Measurements from ENCODE around the gene C10orf143. TPM values are rescaled to one million over a fixed set of nuclear protein-coding genes. Genes with fewer than 3 reads are reported as not detected.

Gene C10orf143
- total RNA-seq, 4 donors from 2014 or later = 0.44 to 4.0 (median 0.70) TPM

GRCh38 chr10:130041451-130042371 is 68.9 kb downstream of the C10orf143 start:
- H3K27ac ChIP-seq = no peak overlapping the region
- H3K27me3 ChIP-seq = peaks cover 0 to 34% (median 0%) of the 10 kb centered on the region in 4 donors
- TF ChIP-seq, protein P1, sequence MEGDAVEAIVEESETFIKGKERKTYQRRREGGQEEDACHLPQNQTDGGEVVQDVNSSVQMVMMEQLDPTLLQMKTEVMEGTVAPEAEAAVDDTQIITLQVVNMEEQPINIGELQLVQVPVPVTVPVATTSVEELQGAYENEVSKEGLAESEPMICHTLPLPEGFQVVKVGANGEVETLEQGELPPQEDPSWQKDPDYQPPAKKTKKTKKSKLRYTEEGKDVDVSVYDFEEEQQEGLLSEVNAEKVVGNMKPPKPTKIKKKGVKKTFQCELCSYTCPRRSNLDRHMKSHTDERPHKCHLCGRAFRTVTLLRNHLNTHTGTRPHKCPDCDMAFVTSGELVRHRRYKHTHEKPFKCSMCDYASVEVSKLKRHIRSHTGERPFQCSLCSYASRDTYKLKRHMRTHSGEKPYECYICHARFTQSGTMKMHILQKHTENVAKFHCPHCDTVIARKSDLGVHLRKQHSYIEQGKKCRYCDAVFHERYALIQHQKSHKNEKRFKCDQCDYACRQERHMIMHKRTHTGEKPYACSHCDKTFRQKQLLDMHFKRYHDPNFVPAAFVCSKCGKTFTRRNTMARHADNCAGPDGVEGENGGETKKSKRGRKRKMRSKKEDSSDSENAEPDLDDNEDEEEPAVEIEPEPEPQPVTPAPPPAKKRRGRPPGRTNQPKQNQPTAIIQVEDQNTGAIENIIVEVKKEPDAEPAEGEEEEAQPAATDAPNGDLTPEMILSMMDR (IDR thresholded peaks at IDR 0.05) = no peak
- no peak for TF ChIP-seq POLR2A (IDR thresholded peaks at IDR 0.05)
- H3K9me3 ChIP-seq = no peaks in the 10 kb centered on the region
- H3K4me1 ChIP-seq = no peaks in the 10 kb centered on the region
- intact Hi-C loops (cut with DNase I) = no loop called here
- no peak overlapping the region for H3K4me3 ChIP-seq
- WGBS, 2 donors = 67 to 76% methylated on average over 10 of the region's 10 CpGs
- DNase-seq = no peak
- no peaks in the 10 kb centered on the region for H3K36me3 ChIP-seq

DNA sequence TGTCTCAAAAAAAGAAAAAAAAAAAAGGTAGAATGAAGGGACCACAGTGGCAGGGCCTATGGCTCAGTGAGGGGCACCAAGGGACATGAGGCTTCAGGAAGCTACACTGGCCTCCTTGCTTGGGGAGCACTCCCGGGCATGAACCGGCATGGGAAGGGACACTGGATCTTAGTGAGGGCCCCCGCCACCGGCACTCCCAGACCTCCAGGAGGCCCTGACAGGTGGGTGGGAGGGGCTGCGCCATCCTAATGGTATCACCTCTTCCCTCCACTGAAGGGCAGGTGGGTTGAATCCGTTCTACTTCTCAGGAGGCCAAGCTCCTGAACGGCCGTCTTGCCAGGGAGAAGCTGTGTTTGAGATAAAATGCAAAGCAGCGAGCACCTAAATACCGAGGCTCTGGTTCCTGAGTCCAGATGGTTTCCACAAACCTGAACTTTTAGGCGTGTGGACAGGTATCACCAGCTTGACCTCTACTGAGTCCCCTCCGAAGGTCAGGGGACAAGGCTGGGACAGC is 69.8 kb downstream of the C10orf143 start:
- H3K27me3 ChIP-seq = peaks cover 0 to 27% (median 0%) of the 10 kb centered on the region in 4 donors
- no peak overlapping the region for H3K27ac ChIP-seq
- no peak overlapping the region for H3K4me3 ChIP-seq
- intact Hi-C loops (cut with DNase I) = no loop called here
- H3K4me1 ChIP-seq = no peaks in the 10 kb centered on the region
- no peak for DNase-seq
- 72 to 78% methylated on average over 6 to 8 of the region's 12 CpGs for WGBS, 2 donors
- no peak for TF ChIP-seq POLR2A (IDR thresholded peaks at IDR 0.05)
- TF ChIP-seq, protein P1 (IDR thresholded peaks at IDR 0.05) = no peak
- H3K9me3 ChIP-seq = no peaks in the 10 kb centered on the region
- H3K36me3 ChIP-seq = no peaks in the 10 kb centered on the region

DNA sequence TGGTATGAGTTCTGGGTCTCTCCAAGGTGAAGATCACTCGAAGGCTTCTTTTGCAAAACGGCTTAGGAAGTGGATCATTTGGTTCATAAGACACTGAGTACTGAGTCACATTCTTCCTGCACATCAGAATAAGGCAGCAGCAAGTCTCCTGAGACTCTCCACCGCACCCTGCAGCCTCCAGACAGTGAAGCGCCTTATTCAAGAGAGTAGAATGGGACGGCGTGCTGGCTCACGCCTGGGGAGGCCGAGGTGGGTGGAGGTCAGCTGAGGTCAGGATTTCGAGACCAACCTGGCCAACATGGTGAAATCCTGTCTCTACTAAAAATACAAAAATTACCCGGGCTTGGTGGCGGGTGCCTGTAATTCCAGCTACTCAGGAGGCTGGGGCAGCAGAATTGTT is 70.3 kb downstream of the C10orf143 start:
- DNase-seq = no peak
- no peaks in the 10 kb centered on the region for H3K4me1 ChIP-seq
- H3K36me3 ChIP-seq = no peaks in the 10 kb centered on the region
- H3K27ac ChIP-seq = no peak overlapping the region
- intact Hi-C loops (cut with DNase I) = no loop called here
- no peaks in the 10 kb centered on the region for H3K9me3 ChIP-seq
- no peak overlapping the region for H3K4me3 ChIP-seq
- 82 to 88% methylated on average over 5 to 6 of the region's 11 CpGs for WGBS, 2 donors
- peaks cover 0 to 22% (median 0%) of the 10 kb centered on the region in 4 donors for H3K27me3 ChIP-seq
- TF ChIP-seq, protein P1 (IDR thresholded peaks at IDR 0.05) = no peak
- TF ChIP-seq POLR2A (IDR thresholded peaks at IDR 0.05) = no peak

DNA sequence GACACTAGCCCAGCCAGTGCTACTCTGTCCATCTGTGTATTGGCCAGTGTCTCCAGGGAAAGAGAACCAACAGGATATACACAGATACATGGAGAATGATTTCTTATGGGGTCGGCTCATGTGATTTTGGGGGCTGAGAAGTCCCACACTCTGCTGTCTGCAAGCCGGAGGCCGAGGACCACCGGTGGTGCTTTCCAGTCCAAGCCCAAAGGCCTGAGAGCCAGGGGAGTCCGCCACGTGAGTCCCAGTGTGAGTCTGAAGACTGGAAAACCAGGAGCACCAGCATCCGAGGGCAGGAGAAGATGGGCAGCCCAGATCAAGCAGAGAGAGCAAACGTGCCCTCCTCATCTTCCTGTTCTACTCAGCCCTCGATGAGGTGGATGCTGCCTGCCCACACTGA is 71.5 kb downstream of the C10orf143 start:
- 79 to 80% methylated on average over 3 to 7 of the region's 9 CpGs for WGBS, 2 donors

More for the DNA sequence above, 71.5 kb downstream of the C10orf143 start:
- intact Hi-C loops (cut with DNase I) = no loop called here
- H3K36me3 ChIP-seq = no peaks in the 10 kb centered on the region
- H3K4me1 ChIP-seq = no peaks in the 10 kb centered on the region
- no peaks in the 10 kb centered on the region for H3K9me3 ChIP-seq
- TF ChIP-seq POLR2A (IDR thresholded peaks at IDR 0.05) = no peak
- TF ChIP-seq, protein P1 (IDR thresholded peaks at IDR 0.05) = no peak
- H3K27me3 ChIP-seq = peaks cover 0 to 10% (median 0%) of the 10 kb centered on the region in 4 donors
- H3K4me3 ChIP-seq = no peak overlapping the region
- no peak for DNase-seq
- H3K27ac ChIP-seq = no peak overlapping the region

All from esophagus squamous epithelium (tissue), 5 donors.